Ectodermal cell (in vitro differentiated cells): ENCODE data around the gene TMEM51.

ENCODE experiments used
- H3K27ac ChIP-seq: 2 replicates; pipeline ENCODE4 v1.7.0; 2013; ENCODE audit warnings: mild to moderate bottlenecking, low read depth, low read length; ENCODE audit not compliant: insufficient read depth, poor library complexity, severe bottlenecking
- H3K27me3 ChIP-seq: 2 replicates; pipeline ENCODE4 v1.7.0; 2013; ENCODE audit warnings: mild to moderate bottlenecking, low read length; ENCODE audit not compliant: insufficient read depth, control insufficient read depth, poor library complexity, severe bottlenecking
- H3K36me3 ChIP-seq: one replicate; pipeline ENCODE4 v1.7.0; 2013; ENCODE audit warnings: low read length; ENCODE audit not compliant: control insufficient read depth, insufficient read depth
- H3K4me1 ChIP-seq: one replicate; pipeline ENCODE4 v1.7.0; 2013; ENCODE audit warnings: low read length; ENCODE audit not compliant: control insufficient read depth, insufficient read depth
- H3K4me3 ChIP-seq: 2 replicates; pipeline ENCODE4 v1.7.0; 2013; ENCODE audit warnings: low read depth, low read length, control low read depth; ENCODE audit not compliant: insufficient read depth
- H3K9me3 ChIP-seq: 2 replicates; pipeline ENCODE4 v1.7.0; 2013; ENCODE audit warnings: mild to moderate bottlenecking, low read length, moderate library complexity; ENCODE audit not compliant: control insufficient read depth
- WGBS, 2 experiments: methylation state at CpG; one replicate each; pipeline ENCODE4 v1.1.7; 2013; ENCODE audit warnings: missing lambda C conversion rate in 2 of 2; 5-methylcytosine and 5-hydroxymethylcytosine counted together

TMEM51 gene

GRCh38 chr1:15152318-15153183 is 996 bp upstream of the TMEM51 start:
- no peaks in the 10 kb centered on the region for H3K4me1 ChIP-seq
- no peak overlapping the region for H3K27ac ChIP-seq
- H3K27me3 ChIP-seq: peaks cover 47% of the 10 kb centered on the region
- WGBS, 2 experiments: 1% methylated on average over 61 of the region's 61 CpGs
- H3K36me3 ChIP-seq: no peaks in the 10 kb centered on the region
- no peaks in the 10 kb centered on the region for H3K9me3 ChIP-seq
- H3K4me3 ChIP-seq: peak overlapping the region; percentile 68

- Histone ChIP-seq H3K27me3 (peaks cover 47% of the 10 kb centered on the region), H3K27ac (no peak overlapping the region), H3K4me3 (peak overlapping the region; percentile 68), H3K9me3 (no peaks in the 10 kb centered on the region), H3K4me1 (no peaks in the 10 kb centered on the region), H3K36me3 (no peaks in the 10 kb centered on the region)
- WGBS, 2 experiments: 1% methylated on average over 74 of the region's 74 CpGs
Observed at GRCh38 chr1:15153842-15154479, 414 bp downstream of the TMEM51 start.

- 1 to 2% methylated on average over 37 of the region's 37 CpGs for WGBS, 2 experiments
- Histone ChIP-seq H3K9me3 (no peaks in the 10 kb centered on the region), H3K36me3 (no peaks in the 10 kb centered on the region), H3K27ac (no peak overlapping the region), H3K27me3 (peaks cover 47% of the 10 kb centered on the region), H3K4me3 (peak overlapping the region; percentile 68), H3K4me1 (no peaks in the 10 kb centered on the region)
Observed at GRCh38 chr1:15154480-15155036, 1.0 kb downstream of the TMEM51 start.

GRCh38 chr1:15155191-15155590 is 1.6 kb downstream of the TMEM51 start:
- peaks cover 46% of the 10 kb centered on the region for H3K27me3 ChIP-seq
- WGBS, 2 experiments: 87 to 89% methylated on average over 5 of the region's 5 CpGs

GRCh38 chr1:15155888-15156741 is 2.6 kb downstream of the TMEM51 start:
- Histone ChIP-seq H3K36me3 (no peaks in the 10 kb centered on the region), H3K9me3 (no peaks in the 10 kb centered on the region), H3K27ac (no peak overlapping the region), H3K4me3 (no peak overlapping the region), H3K27me3 (peaks cover 37% of the 10 kb centered on the region), H3K4me1 (no peaks in the 10 kb centered on the region)
- 77 to 83% methylated on average over 11 of the region's 11 CpGs for WGBS, 2 experiments

More at GRCh38 chr1:15155191-15155590, 1.6 kb downstream of the TMEM51 start:
- H3K36me3 ChIP-seq: no peaks in the 10 kb centered on the region
- H3K4me1 ChIP-seq: no peaks in the 10 kb centered on the region
- H3K27ac ChIP-seq: no peak overlapping the region
- no peak overlapping the region for H3K4me3 ChIP-seq
- H3K9me3 ChIP-seq: no peaks in the 10 kb centered on the region

GRCh38 chr1:15156807-15157380 is 3.3 kb downstream of the TMEM51 start:
- Histone ChIP-seq H3K4me1 (no peaks in the 10 kb centered on the region), H3K27ac (no peak overlapping the region), H3K9me3 (no peaks in the 10 kb centered on the region), H3K4me3 (no peak overlapping the region), H3K27me3 (peaks cover 29% of the 10 kb centered on the region), H3K36me3 (no peaks in the 10 kb centered on the region)
- 77 to 79% methylated on average over 9 of the region's 9 CpGs for WGBS, 2 experiments

GRCh38 chr1:15157524-15158399 is 4.2 kb downstream of the TMEM51 start:
- no peak overlapping the region for H3K27ac ChIP-seq
- H3K4me1 ChIP-seq: no peaks in the 10 kb centered on the region
- H3K9me3 ChIP-seq: no peaks in the 10 kb centered on the region
- no peaks in the 10 kb centered on the region for H3K36me3 ChIP-seq
- peaks cover 20% of the 10 kb centered on the region for H3K27me3 ChIP-seq
- H3K4me3 ChIP-seq: no peak overlapping the region
- WGBS, 2 experiments: 83 to 87% methylated on average over 17 of the region's 17 CpGs

- H3K9me3 ChIP-seq: no peaks in the 10 kb centered on the region
- no peaks in the 10 kb centered on the region for H3K4me1 ChIP-seq
- H3K27me3 ChIP-seq: peaks cover 12% of the 10 kb centered on the region
- H3K4me3 ChIP-seq: no peak overlapping the region
- H3K27ac ChIP-seq: no peak overlapping the region
- no peaks in the 10 kb centered on the region for H3K36me3 ChIP-seq
- WGBS, 2 experiments: 94% methylated on average over 13 of the region's 13 CpGs
Observed at GRCh38 chr1:15158506-15159165, 5.1 kb downstream of the TMEM51 start.

- no peaks in the 10 kb centered on the region for H3K9me3 ChIP-seq
- H3K36me3 ChIP-seq: no peaks in the 10 kb centered on the region
- H3K27me3 ChIP-seq: peaks cover 7% of the 10 kb centered on the region
- no peak overlapping the region for H3K27ac ChIP-seq
- no peaks in the 10 kb centered on the region for H3K4me1 ChIP-seq
- no peak overlapping the region for H3K4me3 ChIP-seq
- 84% methylated on average over 7 of the region's 7 CpGs for WGBS, 2 experiments
Observed at GRCh38 chr1:15159166-15159555, 5.6 kb downstream of the TMEM51 start.
